ENCODE measurements around the gene CDK14. TPM values are rescaled to one million over a fixed set of nuclear protein-coding genes. Genes with fewer than 3 reads are reported as not detected.

CDK14 gene
- total RNA-seq, 1 donor from 2014 or later, result 109 TPM

GRCh38 chr7:91248996-91249395 lies 652.9 kb downstream of the CDK14 start:
- no peak for DNase-seq (ENCODE audit: low spot score)

GRCh38 chr7:91249506-91250233 lies 653.5 kb downstream of the CDK14 start:
- no peak for DNase-seq (ENCODE audit: low spot score)

- no peak for DNase-seq (ENCODE audit: low spot score)
These were observed 654.6 kb downstream of the CDK14 start for GRCh38 chr7:91250706-91251105.

GRCh38 chr7:91251877-91252276 lies 655.8 kb downstream of the CDK14 start:
- no peak for DNase-seq (ENCODE audit: low spot score)

Other genes with a start within 250 kb of the CDK14 start
- 66.7 TPM for gene GTPBP10, start 249.6 kb upstream of the CDK14 start, total RNA-seq (ENCODE audit: insufficient read depth, low replicate concordance)
- 20.5 TPM for gene CLDN12, start 192.9 kb upstream of the CDK14 start, total RNA-seq (ENCODE audit: insufficient read depth, low replicate concordance)
- not detected for gene PTTG1IP2, start 126.7 kb upstream of the CDK14 start, total RNA-seq (ENCODE audit: insufficient read depth, low replicate concordance)